Measurements from ENCODE around the gene ANP32E.

Gene ANP32E

GRCh38 chr1:150273311-150273710 lies 37.4 kb upstream of the ANP32E start:
- no peak overlapping the region; the same call in 1 of the 2 replicates for H3K4me3 ChIP-seq (ENCODE audit: control insufficient read depth, low read depth, low read length)
- TF ChIP-seq, protein P1, sequence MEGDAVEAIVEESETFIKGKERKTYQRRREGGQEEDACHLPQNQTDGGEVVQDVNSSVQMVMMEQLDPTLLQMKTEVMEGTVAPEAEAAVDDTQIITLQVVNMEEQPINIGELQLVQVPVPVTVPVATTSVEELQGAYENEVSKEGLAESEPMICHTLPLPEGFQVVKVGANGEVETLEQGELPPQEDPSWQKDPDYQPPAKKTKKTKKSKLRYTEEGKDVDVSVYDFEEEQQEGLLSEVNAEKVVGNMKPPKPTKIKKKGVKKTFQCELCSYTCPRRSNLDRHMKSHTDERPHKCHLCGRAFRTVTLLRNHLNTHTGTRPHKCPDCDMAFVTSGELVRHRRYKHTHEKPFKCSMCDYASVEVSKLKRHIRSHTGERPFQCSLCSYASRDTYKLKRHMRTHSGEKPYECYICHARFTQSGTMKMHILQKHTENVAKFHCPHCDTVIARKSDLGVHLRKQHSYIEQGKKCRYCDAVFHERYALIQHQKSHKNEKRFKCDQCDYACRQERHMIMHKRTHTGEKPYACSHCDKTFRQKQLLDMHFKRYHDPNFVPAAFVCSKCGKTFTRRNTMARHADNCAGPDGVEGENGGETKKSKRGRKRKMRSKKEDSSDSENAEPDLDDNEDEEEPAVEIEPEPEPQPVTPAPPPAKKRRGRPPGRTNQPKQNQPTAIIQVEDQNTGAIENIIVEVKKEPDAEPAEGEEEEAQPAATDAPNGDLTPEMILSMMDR (IDR thresholded peaks at IDR 0.05; ENCODE audit: control insufficient read depth, insufficient read depth, low read depth, low read length, missing control alignments) = no peak
- DNase-seq (ENCODE audit: low read depth) = no peak

GRCh38 chr1:150271291-150271959 lies 35.5 kb upstream of the ANP32E start:
- DNase-seq (ENCODE audit: low read depth) = no peak
- TF ChIP-seq, protein P1 (IDR thresholded peaks at IDR 0.05; ENCODE audit: control insufficient read depth, insufficient read depth, low read depth, low read length, missing control alignments) = no peak
- H3K4me3 ChIP-seq (ENCODE audit: control insufficient read depth, low read depth, low read length) = no peak overlapping the region

- DNase-seq (ENCODE audit: low read depth) = no peak
- peak overlapping the region; percentile 57 for H3K4me3 ChIP-seq (ENCODE audit: control insufficient read depth, low read depth, low read length)
- TF ChIP-seq, protein P1 (IDR thresholded peaks at IDR 0.05; ENCODE audit: control insufficient read depth, insufficient read depth, low read depth, low read length, missing control alignments) = no peak
These were observed 33.5 kb upstream of the ANP32E start for GRCh38 chr1:150269451-150269850.

DNA sequence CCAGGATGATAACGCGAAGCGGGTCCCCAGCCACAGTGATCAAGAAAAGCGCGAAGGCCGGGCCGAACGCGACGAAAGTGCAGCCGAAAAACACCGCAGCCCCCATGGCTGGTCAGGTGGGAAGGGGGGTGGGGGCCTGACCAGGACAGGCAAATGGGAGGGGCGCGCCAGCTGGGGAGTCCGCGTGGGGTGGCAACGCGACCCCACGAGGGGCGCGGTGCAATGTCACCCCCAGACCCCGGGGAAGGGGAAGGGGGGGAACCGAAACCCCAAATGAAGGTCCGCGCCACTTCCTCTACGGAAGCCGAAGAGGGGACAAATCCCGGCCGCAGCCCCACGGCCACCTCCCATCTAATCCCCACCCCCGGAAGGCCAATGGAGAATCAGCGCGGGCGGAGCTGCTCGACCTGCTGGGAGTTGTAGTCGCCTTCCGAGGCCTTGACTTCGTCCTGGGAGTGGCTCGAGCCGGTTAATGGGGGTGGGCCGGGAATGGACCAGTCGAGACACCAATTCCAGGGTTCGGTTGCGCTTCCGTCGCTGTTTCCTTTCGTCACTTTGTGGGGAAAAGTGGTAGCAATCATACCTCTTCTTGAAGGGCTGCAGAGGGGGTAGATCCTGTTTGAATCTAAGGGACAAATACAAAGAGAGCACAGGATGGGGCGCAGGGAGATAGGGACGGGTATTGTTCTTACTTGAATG lies 32.9 kb upstream of the ANP32E start, which contains the start of gene APH1A:
APH1A (minus strand) TSS at position 312 of the 699 bp plus-strand sequence; CDS start at position 106, 206 bp downstream.
- DNase-seq (ENCODE audit: low read depth) = peak; percentile 76
- TF ChIP-seq, protein P1 (IDR thresholded peaks at IDR 0.05; ENCODE audit: control insufficient read depth, insufficient read depth, low read depth, low read length, missing control alignments) = no peak
- H3K4me3 ChIP-seq (ENCODE audit: control insufficient read depth, low read depth, low read length) = peak within 1 kb of the TSS; percentile 57

GRCh38 chr1:150268340-150268704 lies 32.4 kb upstream of the ANP32E start:
- DNase-seq (ENCODE audit: low read depth) = no peak
- TF ChIP-seq, protein P1 (IDR thresholded peaks at IDR 0.05; ENCODE audit: control insufficient read depth, insufficient read depth, low read depth, low read length, missing control alignments) = no peak
- peak overlapping the region; percentile 57 for H3K4me3 ChIP-seq (ENCODE audit: control insufficient read depth, low read depth, low read length)

DNA sequence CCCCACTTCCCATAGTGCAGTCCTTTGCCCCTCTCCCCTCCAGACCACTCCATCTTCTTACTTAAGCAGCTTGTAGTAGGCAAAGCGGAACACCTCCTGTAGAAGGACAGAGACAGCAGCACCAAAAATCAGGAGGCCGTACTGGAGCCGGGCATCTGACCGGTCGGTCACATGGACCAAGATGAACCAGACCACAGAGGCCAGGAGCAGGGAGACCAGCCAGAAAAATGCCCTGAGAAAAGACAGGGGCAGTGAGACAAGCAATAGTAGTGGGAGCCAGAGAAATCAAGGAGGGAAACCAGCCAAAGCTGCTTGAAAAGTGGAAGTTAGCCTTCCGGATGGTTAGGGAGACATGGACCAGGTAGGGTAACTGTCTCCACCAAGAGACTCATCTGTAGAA lies 32.0 kb upstream of the ANP32E start:
- DNase-seq (ENCODE audit: low read depth) = no peak
- TF ChIP-seq, protein P1 (IDR thresholded peaks at IDR 0.05; ENCODE audit: control insufficient read depth, insufficient read depth, low read depth, low read length, missing control alignments) = no peak

More for the DNA sequence above, 32.0 kb upstream of the ANP32E start:
- H3K4me3 ChIP-seq (ENCODE audit: control insufficient read depth, low read depth, low read length) = peak overlapping the region; percentile 57

All from AG09309 (cell line).